Thyroid gland (tissue), 4 donors: ENCODE data around the gene GCK.

Experiments
- POLR2A ChIP-seq, 2 donors: fragments of 450-650 bp; IDR thresholded peaks; one replicate each; pipeline ENCODE4 v1.6.1; 2017; ENCODE audit warnings: antibody characterized with exemption in 2 of 2, mild to moderate bottlenecking in 2 of 2, moderate library complexity in 1 of 2
- TF ChIP-seq, protein P1 (sequence below), 6 experiments: fragments of 200-600 bp in 3 of 6; fragments of 450-650 bp in 3 of 6; sonication (generic) in 3 of 6; IDR thresholded peaks; one replicate each; pipeline ENCODE4 v1.5.1; 2016 to 2019; ENCODE audit warnings: antibody characterized with exemption in 6 of 6, mild to moderate bottlenecking in 2 of 6, inconsistent platforms in 1 of 6, moderate library complexity in 1 of 6

GRCh38 chr7:44162179-44162578, 27.1 kb downstream of the GCK start:
- TF ChIP-seq, protein P1, sequence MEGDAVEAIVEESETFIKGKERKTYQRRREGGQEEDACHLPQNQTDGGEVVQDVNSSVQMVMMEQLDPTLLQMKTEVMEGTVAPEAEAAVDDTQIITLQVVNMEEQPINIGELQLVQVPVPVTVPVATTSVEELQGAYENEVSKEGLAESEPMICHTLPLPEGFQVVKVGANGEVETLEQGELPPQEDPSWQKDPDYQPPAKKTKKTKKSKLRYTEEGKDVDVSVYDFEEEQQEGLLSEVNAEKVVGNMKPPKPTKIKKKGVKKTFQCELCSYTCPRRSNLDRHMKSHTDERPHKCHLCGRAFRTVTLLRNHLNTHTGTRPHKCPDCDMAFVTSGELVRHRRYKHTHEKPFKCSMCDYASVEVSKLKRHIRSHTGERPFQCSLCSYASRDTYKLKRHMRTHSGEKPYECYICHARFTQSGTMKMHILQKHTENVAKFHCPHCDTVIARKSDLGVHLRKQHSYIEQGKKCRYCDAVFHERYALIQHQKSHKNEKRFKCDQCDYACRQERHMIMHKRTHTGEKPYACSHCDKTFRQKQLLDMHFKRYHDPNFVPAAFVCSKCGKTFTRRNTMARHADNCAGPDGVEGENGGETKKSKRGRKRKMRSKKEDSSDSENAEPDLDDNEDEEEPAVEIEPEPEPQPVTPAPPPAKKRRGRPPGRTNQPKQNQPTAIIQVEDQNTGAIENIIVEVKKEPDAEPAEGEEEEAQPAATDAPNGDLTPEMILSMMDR (IDR thresholded peaks at IDR 0.05) = no peak
- no peak for TF ChIP-seq POLR2A (IDR thresholded peaks at IDR 0.05)
